Measurements from ENCODE around the gene CNDP2. TPM values are rescaled to one million over a fixed set of nuclear protein-coding genes. Genes with fewer than 3 reads are reported as not detected.
A peak's percentile ranks its signal among the peaks of the same experiment; 100 is the strongest.

CNDP2 gene
- total and polyA plus RNA-seq, 2 of the 13 experiments (the other 11 are each of a cell fraction or from before 2014, with no cell fraction given), result 64.7 to 80.8 TPM

DNA sequence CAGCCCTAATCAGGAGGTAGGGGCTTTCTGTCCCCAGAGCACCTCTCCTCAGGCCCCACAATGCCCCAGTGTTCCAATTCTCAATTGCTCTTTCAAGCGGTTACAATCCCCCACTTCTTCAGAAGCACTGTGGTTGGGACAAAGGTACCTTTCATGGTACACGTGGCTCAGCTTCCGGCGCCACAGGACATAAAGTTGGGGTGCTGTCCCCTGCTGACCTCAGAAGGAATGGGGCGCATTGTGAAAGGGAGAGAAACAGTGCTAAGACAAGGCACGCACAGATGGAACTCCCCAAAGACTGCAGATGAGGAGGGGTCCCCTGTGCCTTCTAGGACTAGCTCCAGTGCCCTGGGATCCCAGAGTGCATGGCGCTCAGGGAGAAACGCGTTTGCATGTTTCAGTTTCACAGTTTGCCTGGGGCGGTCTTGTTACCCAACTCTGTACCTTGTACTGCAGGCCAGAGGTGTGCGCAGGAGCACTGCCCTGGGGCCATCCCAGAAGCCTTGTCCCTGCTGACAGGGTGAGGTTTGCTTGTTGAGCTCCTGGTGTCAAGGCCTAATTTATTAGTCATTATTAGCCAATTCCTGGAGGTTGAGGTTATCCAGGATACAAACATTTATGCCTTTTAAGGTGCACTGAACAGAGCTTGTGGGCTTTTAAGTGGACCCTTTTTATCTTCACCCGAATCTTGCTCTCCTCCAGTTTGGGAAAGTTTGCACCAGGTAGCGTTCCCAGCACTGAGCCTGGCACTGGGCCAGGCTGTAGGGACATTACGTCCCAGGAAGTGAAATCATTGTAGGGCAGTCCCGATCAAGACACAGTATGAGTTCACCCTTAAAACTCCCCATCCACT, 45.8 kb downstream of the CNDP2 start (continued):
- TF ChIP-seq E2F5 (CRISPR knock-in tag; conservative IDR thresholded peaks at IDR 0.05) (no peak), ZEB1 (IDR thresholded peaks at IDR 0.05; ENCODE audit: insufficient replicate concordance, low read depth) (peak; percentile 48), FIP1L1 (IDR thresholded peaks at IDR 0.05; ENCODE audit: borderline replicate concordance, insufficient read depth, low read depth, low read length) (no peak), IRF9 (CRISPR knock-in tag; IDR thresholded peaks at IDR 0.05; ENCODE audit: borderline replicate concordance) (peak; percentile 84; the same call in 1 of the 2 replicates), SNAPC2 (CRISPR knock-in tag; IDR thresholded peaks at IDR 0.05) (peak; percentile 95; the same call in 1 of the 2 replicates), ATF7-NPFF (CRISPR knock-in tag; IDR thresholded peaks at IDR 0.05; ENCODE audit: low read depth) (peak; percentile 16; the same call in 1 of the 2 replicates), CREB1 (IDR thresholded peaks at IDR 0.05) (no peak), CREB1 (CRISPR knock-in tag; IDR thresholded peaks at IDR 0.05) (peak; percentile 69), ZNF841 (CRISPR knock-in tag; IDR thresholded peaks at IDR 0.05; ENCODE audit: borderline replicate concordance) (no peak), NCOA5 (CRISPR knock-in tag; IDR thresholded peaks at IDR 0.05) (no peak), ZFP90 (CRISPR knock-in tag; IDR thresholded peaks at IDR 0.05; ENCODE audit: borderline replicate concordance) (no peak), TOE1 (CRISPR knock-in tag; IDR thresholded peaks at IDR 0.05) (peak; percentile 65; the same call in 1 of the 2 replicates), ZNF878 (CRISPR knock-in tag; IDR thresholded peaks at IDR 0.05) (peak; percentile 87), ZNF263 (CRISPR knock-in tag; IDR thresholded peaks at IDR 0.05) (peak; percentile 90), REPIN1 (CRISPR knock-in tag; IDR thresholded peaks at IDR 0.05; ENCODE audit: borderline replicate concordance, low read depth) (peak; percentile 43; the same call in 1 of the 2 replicates), KAT7 (CRISPR knock-in tag; IDR thresholded peaks at IDR 0.05; ENCODE audit: borderline replicate concordance) (peak; percentile 86; the same call in 1 of the 2 replicates)
- TF ChIP-seq, protein P1, sequence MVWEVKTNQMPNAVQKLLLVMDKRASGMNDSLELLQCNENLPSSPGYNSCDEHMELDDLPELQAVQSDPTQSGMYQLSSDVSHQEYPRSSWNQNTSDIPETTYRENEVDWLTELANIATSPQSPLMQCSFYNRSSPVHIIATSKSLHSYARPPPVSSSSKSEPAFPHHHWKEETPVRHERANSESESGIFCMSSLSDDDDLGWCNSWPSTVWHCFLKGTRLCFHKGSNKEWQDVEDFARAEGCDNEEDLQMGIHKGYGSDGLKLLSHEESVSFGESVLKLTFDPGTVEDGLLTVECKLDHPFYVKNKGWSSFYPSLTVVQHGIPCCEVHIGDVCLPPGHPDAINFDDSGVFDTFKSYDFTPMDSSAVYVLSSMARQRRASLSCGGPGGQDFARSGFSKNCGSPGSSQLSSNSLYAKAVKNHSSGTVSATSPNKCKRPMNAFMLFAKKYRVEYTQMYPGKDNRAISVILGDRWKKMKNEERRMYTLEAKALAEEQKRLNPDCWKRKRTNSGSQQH (CRISPR knock-in tag; IDR thresholded peaks at IDR 0.05; ENCODE audit: low read depth), result no peak
- TF ChIP-seq, protein P2, sequence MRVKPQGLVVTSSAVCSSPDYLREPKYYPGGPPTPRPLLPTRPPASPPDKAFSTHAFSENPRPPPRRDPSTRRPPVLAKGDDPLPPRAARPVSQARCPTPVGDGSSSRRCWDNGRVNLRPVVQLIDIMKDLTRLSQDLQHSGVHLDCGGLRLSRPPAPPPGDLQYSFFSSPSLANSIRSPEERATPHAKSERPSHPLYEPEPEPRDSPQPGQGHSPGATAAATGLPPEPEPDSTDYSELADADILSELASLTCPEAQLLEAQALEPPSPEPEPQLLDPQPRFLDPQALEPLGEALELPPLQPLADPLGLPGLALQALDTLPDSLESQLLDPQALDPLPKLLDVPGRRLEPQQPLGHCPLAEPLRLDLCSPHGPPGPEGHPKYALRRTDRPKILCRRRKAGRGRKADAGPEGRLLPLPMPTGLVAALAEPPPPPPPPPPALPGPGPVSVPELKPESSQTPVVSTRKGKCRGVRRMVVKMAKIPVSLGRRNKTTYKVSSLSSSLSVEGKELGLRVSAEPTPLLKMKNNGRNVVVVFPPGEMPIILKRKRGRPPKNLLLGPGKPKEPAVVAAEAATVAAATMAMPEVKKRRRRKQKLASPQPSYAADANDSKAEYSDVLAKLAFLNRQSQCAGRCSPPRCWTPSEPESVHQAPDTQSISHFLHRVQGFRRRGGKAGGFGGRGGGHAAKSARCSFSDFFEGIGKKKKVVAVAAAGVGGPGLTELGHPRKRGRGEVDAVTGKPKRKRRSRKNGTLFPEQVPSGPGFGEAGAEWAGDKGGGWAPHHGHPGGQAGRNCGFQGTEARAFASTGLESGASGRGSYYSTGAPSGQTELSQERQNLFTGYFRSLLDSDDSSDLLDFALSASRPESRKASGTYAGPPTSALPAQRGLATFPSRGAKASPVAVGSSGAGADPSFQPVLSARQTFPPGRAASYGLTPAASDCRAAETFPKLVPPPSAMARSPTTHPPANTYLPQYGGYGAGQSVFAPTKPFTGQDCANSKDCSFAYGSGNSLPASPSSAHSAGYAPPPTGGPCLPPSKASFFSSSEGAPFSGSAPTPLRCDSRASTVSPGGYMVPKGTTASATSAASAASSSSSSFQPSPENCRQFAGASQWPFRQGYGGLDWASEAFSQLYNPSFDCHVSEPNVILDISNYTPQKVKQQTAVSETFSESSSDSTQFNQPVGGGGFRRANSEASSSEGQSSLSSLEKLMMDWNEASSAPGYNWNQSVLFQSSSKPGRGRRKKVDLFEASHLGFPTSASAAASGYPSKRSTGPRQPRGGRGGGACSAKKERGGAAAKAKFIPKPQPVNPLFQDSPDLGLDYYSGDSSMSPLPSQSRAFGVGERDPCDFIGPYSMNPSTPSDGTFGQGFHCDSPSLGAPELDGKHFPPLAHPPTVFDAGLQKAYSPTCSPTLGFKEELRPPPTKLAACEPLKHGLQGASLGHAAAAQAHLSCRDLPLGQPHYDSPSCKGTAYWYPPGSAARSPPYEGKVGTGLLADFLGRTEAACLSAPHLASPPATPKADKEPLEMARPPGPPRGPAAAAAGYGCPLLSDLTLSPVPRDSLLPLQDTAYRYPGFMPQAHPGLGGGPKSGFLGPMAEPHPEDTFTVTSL (CRISPR knock-in tag; IDR thresholded peaks at IDR 0.05; ENCODE audit: borderline replicate concordance), result peak; percentile 71

Data from HepG2 (cell line).